DOHH2 (cell line): ENCODE measurements around the gene LGR5.

Experiments
- CTCF ChIP-seq: fragments of 200-600 bp; sonication (generic); IDR thresholded peaks from one replicate; pipeline ENCODE4 v1.5.1; 2014; ENCODE audit warnings: antibody characterized with exemption, mild to moderate bottlenecking, low read depth, low read length; ENCODE audit not compliant: poor library complexity, severe bottlenecking
- EZH2phosphoT487 ChIP-seq: fragments of 200-600 bp; sonication (generic); IDR thresholded peaks from 2 replicates; pipeline ENCODE4 v1.6.1; 2017; ENCODE audit warnings: borderline replicate concordance, mild to moderate bottlenecking, antibody characterized with exemption, low read length, moderate library complexity, mixed read lengths

- no peak for TF ChIP-seq CTCF
- no peak for TF ChIP-seq EZH2phosphoT487
Observed at GRCh38 chr12:71432936-71433335, 6.7 kb upstream of the LGR5 start.
